ENCODE results near the gene STMND1. TPM values are rescaled to one million over a fixed set of nuclear protein-coding genes. Genes with fewer than 3 reads are reported as not detected.

The STMND1 gene
- total RNA-seq, 2 donors from 2014 or later = 0.26 TPM; not detected in 1

GRCh38 chr6:17132967-17133366, 31.1 kb downstream of the STMND1 start:
- Histone ChIP-seq H3K4me1 (no peaks in the 10 kb centered on the region), H3K4me3 (no peak overlapping the region), H3K27me3 (no peaks in the 10 kb centered on the region), H3K36me3 (replicated peaks in 1 of 2; ENCODE audit: insufficient read depth in 1 of 2, low read depth in 2 of 2) (no peaks in the 10 kb centered on the region), H3K27ac (no peak overlapping the region), H3K9me3 (no peaks in the 10 kb centered on the region)
- TF ChIP-seq CTCF (IDR thresholded peaks at IDR 0.05) (no peak), POLR2A (IDR thresholded peaks at IDR 0.05) (no peak)
- ATAC-seq = no peak
- intact Hi-C loops (cut with DNase I) = no loop called here
- no peak for DNase-seq

DNA sequence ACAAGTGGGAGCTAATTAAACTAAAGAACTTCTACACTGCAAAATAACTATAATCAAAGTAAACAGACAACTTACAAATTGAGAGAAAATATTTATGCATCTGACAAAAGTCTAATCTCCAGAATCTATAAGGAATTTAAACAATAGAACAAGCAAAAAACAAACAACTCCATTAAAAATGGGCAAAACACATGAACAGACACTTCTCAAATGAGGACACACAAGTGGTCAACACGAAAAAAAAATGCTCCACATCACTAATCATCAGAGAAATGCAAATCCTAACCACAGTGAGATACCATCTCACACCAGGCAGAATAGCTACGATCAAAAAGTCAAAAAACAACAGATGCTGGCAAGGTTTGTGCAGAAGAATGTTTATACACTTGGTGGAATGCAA, 36.2 kb downstream of the STMND1 start:
- DNase-seq = no peak
- intact Hi-C loops (cut with DNase I) = no loop called here
- H3K4me3 ChIP-seq = no peak overlapping the region
- H3K27ac ChIP-seq = no peak overlapping the region
- WGBS, 2 donors = 48 to 56% methylated on average over 2 of the region's 2 CpGs
- no peak for ATAC-seq
- H3K36me3 ChIP-seq (replicated peaks in 1 of 2; ENCODE audit: insufficient read depth in 1 of 2, low read depth in 2 of 2) = no peaks in the 10 kb centered on the region
- TF ChIP-seq POLR2A (IDR thresholded peaks at IDR 0.05) = no peak
- no peaks in the 10 kb centered on the region for H3K4me1 ChIP-seq
- H3K27me3 ChIP-seq = no peaks in the 10 kb centered on the region
- H3K9me3 ChIP-seq = no peaks in the 10 kb centered on the region

DNA sequence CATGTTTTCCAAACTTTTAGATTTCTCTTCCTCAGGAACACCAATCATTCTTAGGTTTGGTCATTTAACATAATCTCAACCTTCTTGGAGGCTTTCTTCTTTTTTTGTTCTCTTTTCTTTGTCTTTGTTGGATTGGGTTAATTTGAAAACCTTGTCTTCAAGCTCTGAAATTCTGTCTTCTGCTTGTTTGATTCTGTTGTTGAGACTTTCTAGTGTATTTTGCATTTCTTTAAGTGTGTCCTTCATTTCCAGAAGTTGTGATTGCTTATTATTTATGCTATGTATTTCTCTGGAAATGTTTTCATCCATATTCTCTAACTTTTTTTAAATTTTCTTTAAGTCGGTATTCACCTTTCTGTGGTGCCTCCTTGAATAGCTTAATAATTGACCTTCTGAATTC, 42.2 kb downstream of the STMND1 start:
- no peak for DNase-seq
- no peaks in the 10 kb centered on the region for H3K36me3 ChIP-seq (replicated peaks in 1 of 2; ENCODE audit: insufficient read depth in 1 of 2, low read depth in 2 of 2)
- ATAC-seq = no peak
- TF ChIP-seq CTCF (IDR thresholded peaks at IDR 0.05) (no peak), POLR2A (IDR thresholded peaks at IDR 0.05) (no peak)
- 83 to 95% methylated on average over 1 of the region's 1 CpG for WGBS, 2 donors
- H3K9me3 ChIP-seq = no peaks in the 10 kb centered on the region
- H3K27ac ChIP-seq = no peak overlapping the region
- no peaks in the 10 kb centered on the region for H3K4me1 ChIP-seq
- no peaks in the 10 kb centered on the region for H3K27me3 ChIP-seq
- no peak overlapping the region for H3K4me3 ChIP-seq
- intact Hi-C loops (cut with DNase I) = no loop called here

DNA sequence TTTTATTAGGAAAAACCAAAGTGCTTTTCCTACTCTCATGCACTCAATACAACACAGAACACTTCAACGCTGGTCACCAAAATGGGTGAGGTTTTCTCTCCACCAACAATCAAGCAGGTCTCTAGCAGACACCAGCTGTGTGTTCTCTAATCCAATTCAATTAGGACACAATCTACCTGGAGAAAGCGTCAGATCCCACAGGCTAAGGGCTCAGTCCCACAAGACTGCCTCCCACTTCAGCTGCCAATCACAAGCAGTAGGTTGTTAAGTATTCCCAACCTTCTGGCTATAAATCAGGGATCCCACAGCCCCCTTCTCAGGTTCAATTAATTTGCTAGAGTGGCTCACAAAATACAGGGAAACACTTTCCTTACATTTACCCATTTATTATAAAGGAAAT, 47.7 kb downstream of the STMND1 start:
- Histone ChIP-seq H3K27me3 (no peaks in the 10 kb centered on the region), H3K9me3 (no peaks in the 10 kb centered on the region), H3K27ac (no peak overlapping the region), H3K4me1 (no peaks in the 10 kb centered on the region), H3K36me3 (replicated peaks in 1 of 2; ENCODE audit: insufficient read depth in 1 of 2, low read depth in 2 of 2) (no peaks in the 10 kb centered on the region), H3K4me3 (no peak overlapping the region)
- intact Hi-C loops (cut with DNase I) = no loop called here
- ATAC-seq = no peak
- no peak for TF ChIP-seq POLR2A (IDR thresholded peaks at IDR 0.05)
- no peak for TF ChIP-seq CTCF (IDR thresholded peaks at IDR 0.05)
- WGBS, 2 donors = 89 to 92% methylated on average over 2 of the region's 2 CpGs
- DNase-seq = no peak

DNA sequence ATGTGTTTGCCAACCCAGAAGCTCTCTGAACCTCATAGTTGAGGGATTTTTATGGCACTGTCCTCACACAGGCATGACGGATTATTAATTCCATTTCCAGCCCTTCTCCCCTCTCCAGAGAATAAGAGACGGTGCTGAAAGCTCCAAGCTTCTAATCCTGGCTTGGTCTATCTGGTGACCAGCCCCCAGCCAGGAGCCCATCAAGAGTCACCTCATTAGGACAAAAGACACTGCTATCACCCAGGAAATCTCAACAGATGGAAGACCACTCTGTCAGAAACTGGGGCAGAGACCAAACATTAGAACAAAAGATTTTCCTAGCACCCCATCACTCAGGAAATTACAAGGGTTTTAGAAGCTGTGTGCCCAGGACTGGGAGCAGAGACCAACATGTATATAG, 48.2 kb downstream of the STMND1 start:
- ATAC-seq = no peak
- H3K27ac ChIP-seq = no peak overlapping the region
- no peaks in the 10 kb centered on the region for H3K9me3 ChIP-seq
- H3K36me3 ChIP-seq (replicated peaks in 1 of 2; ENCODE audit: insufficient read depth in 1 of 2, low read depth in 2 of 2) = no peaks in the 10 kb centered on the region
- WGBS, 2 donors = 56 to 87% methylated on average over 2 of the region's 2 CpGs
- TF ChIP-seq POLR2A (IDR thresholded peaks at IDR 0.05) (no peak), CTCF (IDR thresholded peaks at IDR 0.05) (no peak)
- intact Hi-C loops (cut with DNase I) = no loop called here
- no peak for DNase-seq
- H3K27me3 ChIP-seq = no peaks in the 10 kb centered on the region
- no peak overlapping the region for H3K4me3 ChIP-seq
- no peaks in the 10 kb centered on the region for H3K4me1 ChIP-seq
